WERI-Rb-1 (cell line): ENCODE data around the gene ZNF33B.
"Not testable (repeated sequence)": the region's sequence is repeated elsewhere in the genome, so short reads cannot be mapped to it uniquely, and the experiment has no call there.

Experiments used
- DNase-seq: peaks from one replicate; pipeline ENCODE4 v3.0.0-alpha.2; 2020
- H3K27ac ChIP-seq: fragments of 250-450 bp; sonication (Bioruptor Pico); 2 replicates; pipeline ENCODE4 v1.5.1; 2020; ENCODE audit warnings: mild to moderate bottlenecking, moderate library complexity
- H3K27me3 ChIP-seq: fragments of 250-450 bp; sonication (Bioruptor Pico); 2 replicates; pipeline ENCODE4 v1.5.1; 2021; ENCODE audit warnings: mild to moderate bottlenecking, low read depth, moderate library complexity; ENCODE audit not compliant: insufficient read depth, severe bottlenecking
- H3K36me3 ChIP-seq: fragments of 250-450 bp; sonication (Bioruptor Pico); 2 replicates; pipeline ENCODE4 v1.5.1; 2020; ENCODE audit warnings: mild to moderate bottlenecking, moderate library complexity
- H3K4me3 ChIP-seq: 2 replicates; pipeline ENCODE4 v1.5.1; 2011; ENCODE audit warnings: low read depth, mild to moderate bottlenecking, control low read depth, low read length
- H3K9me3 ChIP-seq: fragments of 250-450 bp; sonication (Bioruptor Pico); 2 replicates; pipeline ENCODE4 v1.5.1; 2021; ENCODE audit warnings: mild to moderate bottlenecking, moderate library complexity; ENCODE audit not compliant: severe bottlenecking
- CTCF ChIP-seq: IDR thresholded peaks from 2 replicates; pipeline ENCODE4 v1.5.1; 2011; ENCODE audit warnings: low read depth, mild to moderate bottlenecking, control low read depth, inconsistent platforms, low read length

The ZNF33B gene

DNA sequence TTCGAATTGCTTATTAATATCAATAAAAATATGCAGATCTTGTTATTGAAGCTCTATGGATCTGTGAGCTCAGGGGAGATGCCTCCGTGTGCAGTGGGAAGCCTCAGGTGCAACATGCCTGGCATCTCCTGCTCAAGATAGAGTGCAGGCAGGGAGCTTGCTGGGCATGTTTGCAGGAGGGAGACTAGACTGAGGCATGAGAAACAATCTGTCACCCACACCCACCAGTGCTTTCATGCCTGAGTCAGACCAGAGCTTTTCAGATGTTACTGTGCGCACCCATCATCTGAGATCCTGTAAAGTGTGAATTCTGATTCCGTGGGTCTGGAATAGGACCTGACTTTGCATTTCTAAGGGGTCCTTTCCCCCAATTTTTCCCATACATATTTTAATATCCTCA, 62.0 kb downstream of the ZNF33B start:
- no peak for TF ChIP-seq CTCF
- H3K36me3 ChIP-seq: no peaks in the 10 kb centered on the region

GRCh38 chr10:42574336-42574735, 64.0 kb downstream of the ZNF33B start:
- Histone ChIP-seq H3K36me3 (no peaks in the 10 kb centered on the region), H3K9me3 (no peaks in the 10 kb centered on the region), H3K27ac (no peak overlapping the region), H3K4me3 (no peak overlapping the region), H3K27me3 (no peaks in the 10 kb centered on the region)
- DNase-seq: no peak
- TF ChIP-seq CTCF: no peak

More for the DNA sequence above, 62.0 kb downstream of the ZNF33B start:
- Histone ChIP-seq H3K4me3 (no peak overlapping the region), H3K27ac (no peak overlapping the region), H3K9me3 (no peaks in the 10 kb centered on the region), H3K27me3 (no peaks in the 10 kb centered on the region)
- no peak for DNase-seq

GRCh38 chr10:42556931-42557330, 81.4 kb downstream of the ZNF33B start:
- DNase-seq: no peak
- Histone ChIP-seq H3K27ac (no peak overlapping the region), H3K4me3 (no peak overlapping the region), H3K9me3 (no peaks in the 10 kb centered on the region), H3K36me3 (no peaks in the 10 kb centered on the region), H3K27me3 (no peaks in the 10 kb centered on the region)
- no peak for TF ChIP-seq CTCF

DNA sequence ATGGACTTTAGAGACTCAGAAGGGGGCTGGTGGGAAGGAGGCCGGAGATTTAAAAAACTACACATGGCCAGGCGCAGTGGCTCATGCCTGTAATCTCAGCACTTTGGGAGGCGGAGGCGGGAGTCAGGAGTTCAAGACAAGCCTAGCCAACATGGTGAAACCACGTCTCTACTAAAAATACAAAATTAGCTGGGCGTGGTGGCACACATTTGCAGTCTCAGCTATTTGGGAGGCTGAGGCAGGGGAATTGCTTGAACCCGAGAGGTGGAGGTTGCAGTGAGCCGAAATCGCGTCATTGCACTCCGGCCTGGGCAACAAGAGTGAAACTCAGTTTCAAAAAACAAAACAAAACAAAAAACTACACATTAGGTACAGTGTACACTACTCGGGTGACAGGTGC, 84.8 kb downstream of the ZNF33B start:
- H3K9me3 ChIP-seq, H3K27me3 ChIP-seq, DNase-seq, H3K36me3 ChIP-seq, H3K27ac ChIP-seq: not testable (repeated sequence)
- peak overlapping the region; percentile 95; the same call in 1 of the 2 replicates for H3K4me3 ChIP-seq

DNA sequence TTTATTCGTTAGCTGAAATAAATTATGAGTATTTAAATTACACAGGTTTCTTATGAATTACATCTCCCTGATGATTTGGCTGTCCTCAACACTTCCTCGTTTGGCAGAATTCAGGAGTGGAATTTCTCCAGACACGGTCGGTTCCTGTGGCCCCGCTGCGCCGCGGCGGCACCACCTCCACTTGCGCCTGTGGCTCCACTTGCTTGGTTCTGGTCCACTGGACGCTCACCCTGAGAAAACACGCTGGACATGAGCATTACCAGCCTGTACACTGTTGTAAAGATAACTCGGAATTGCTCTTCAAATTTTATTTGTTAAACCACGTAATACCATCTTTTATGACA, 85.3 kb downstream of the ZNF33B start:
- no peak overlapping the region for H3K27ac ChIP-seq

DNA sequence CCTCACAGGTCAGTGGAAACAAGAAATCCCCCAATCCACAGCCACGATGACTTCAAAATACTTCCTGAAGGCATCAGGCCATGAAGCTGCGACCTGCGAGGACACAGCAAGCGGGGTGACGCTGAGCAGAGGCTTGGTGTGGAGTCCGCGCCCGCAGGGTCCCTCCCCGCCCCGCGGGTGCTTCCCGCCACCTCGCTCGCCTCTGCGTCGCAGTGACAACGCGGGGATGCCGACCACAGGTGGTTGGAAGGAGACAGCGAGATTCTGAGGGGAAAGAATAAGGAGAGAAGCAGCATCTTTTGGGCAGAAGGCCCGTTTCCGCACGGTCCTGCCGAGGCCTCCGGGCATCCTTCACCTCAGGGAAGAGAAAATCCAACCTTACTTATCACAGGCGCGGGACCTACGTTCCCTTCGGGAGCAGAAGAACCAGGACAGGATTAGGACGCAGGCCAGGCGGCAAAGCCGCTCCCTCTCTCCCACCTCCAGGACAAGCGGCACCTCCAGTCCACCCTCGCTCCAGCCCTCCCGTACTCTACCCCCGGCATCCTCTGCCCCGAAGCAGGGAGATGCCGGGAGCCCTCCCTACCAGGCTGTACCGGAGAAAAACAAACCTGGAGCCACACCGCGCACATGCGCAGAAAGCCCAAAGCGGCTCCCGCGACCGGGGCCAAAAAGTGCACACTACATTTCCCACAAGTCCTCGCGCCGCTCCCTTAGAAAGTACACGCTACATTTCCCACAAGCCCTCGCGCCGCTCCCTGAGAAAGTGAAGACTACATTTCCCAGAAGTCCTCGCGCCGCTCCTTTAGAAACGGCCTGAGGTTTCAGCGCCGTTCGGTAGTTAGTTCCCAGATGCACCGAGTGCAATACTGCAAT, 85.9 kb downstream of the ZNF33B start:
- no peaks in the 10 kb centered on the region for H3K27me3 ChIP-seq
- H3K9me3 ChIP-seq: no peaks in the 10 kb centered on the region
- H3K36me3 ChIP-seq: peaks cover 3% of the 10 kb centered on the region
- peak overlapping the region; percentile 95 for H3K4me3 ChIP-seq
- peak overlapping the region; percentile 52 for H3K27ac ChIP-seq
- DNase-seq: peak; percentile 96
- TF ChIP-seq CTCF: no peak

More for the DNA sequence above, 85.3 kb downstream of the ZNF33B start:
- no peak for DNase-seq
- Histone ChIP-seq H3K4me3 (peak overlapping the region; percentile 95), H3K9me3 (no peaks in the 10 kb centered on the region), H3K27me3 (no peaks in the 10 kb centered on the region), H3K36me3 (peaks cover 3% of the 10 kb centered on the region)
- no peak for TF ChIP-seq CTCF
